ENCODE results near the gene DNAJA2.

GRCh38 chr16:46911650-46912049 lies 61.8 kb downstream of the DNAJA2 start:
- TF ChIP-seq CTCF (IDR thresholded peaks at IDR 0.05; ENCODE audit: poor library complexity) (no peak), EZH2phosphoT487 (IDR thresholded peaks at IDR 0.05; ENCODE audit: low read depth, severe bottlenecking, unreplicated experiment) (no peak)
